COR-L47 (cell line): Measurements from ENCODE around the gene SYNJ2.

ENCODE experiments used
- DNase-seq: peaks from one replicate; lab custom pipeline; 2025; lab: John Stamatoyannopoulos, UW

The SYNJ2 gene

DNA sequence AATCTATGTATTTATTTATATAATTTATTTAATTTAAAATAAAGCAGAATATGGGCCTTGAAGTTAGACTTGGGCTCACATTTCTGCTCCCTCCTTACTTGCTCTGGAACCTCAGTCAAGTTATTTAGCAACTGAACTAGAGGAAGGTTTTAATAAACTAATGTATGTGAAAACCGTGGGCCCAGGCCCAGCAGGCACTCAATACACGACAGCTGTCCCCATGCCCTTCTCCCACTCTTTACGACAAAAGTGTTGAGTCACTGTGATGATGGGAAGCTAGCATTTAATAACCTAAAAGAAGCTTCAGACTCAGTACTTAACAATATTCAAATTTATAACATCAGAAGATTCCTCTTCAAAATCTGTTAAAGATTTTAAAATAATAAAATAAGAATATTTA is 139.7 kb downstream of the SYNJ2 start:
- no peak for DNase-seq

- DNase-seq, result no peak
Observed at GRCh38 chr6:158122048-158122447, 140.4 kb downstream of the SYNJ2 start.

- no peak for DNase-seq
Observed at GRCh38 chr6:158124288-158124687, 142.6 kb downstream of the SYNJ2 start.

GRCh38 chr6:158125271-158125670 is 143.6 kb downstream of the SYNJ2 start:
- DNase-seq, result no peak

DNA sequence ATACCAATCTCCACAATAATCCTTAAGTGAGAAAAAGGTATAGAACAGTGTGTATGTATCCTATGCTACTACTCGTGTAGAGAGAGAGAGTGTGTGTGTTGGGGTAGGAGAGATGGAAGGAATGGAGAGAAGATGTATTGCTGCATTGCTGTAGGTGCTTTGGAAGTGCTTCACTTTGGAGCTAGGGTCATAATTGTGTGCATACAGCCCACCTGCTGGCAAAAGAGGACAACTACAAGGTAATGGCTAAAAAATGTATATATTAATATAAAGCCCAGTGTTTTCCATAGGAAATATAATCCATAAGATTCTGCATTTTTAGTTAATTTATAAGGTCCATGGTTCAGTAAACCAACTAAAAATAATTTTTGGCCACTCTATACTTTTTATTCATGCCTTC is 150.3 kb downstream of the SYNJ2 start:
- DNase-seq, result no peak

DNA sequence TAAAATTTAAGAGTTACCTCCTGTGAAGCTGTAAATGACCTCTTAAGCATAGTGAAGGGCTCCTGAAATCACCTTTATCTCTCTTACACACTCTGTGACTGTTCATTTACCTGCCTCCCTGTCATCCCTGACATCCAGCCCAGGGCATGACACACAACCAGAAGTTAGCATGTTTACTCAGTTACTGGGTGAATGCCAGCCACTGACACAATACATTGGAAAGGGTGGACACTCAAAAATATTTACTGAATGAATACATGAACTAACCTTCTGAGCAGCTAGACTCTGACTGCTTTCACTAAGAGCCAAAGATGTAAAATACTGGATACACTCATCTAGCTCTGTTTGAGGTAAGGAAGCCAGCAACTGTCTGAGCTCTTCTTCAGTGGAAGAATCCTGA is 161.1 kb downstream of the SYNJ2 start:
- no peak for DNase-seq

GRCh38 chr6:158143700-158144099 is 162.0 kb downstream of the SYNJ2 start:
- no peak for DNase-seq
